Endodermal cell (in vitro differentiated cells): ENCODE measurements around the gene SEMA5B. TPM values are rescaled to one million over a fixed set of nuclear protein-coding genes. Genes with fewer than 3 reads are reported as not detected.

ENCODE experiments used
- DNase-seq: peaks from one replicate; pipeline ENCODE4 v3.0.0-alpha.2; 2017
- H3K27ac ChIP-seq: 2 replicates; pipeline ENCODE4 v1.5.1; 2013; ENCODE audit warnings: mild to moderate bottlenecking, low read depth, low read length, moderate library complexity
- H3K27me3 ChIP-seq: 2 replicates; pipeline ENCODE4 v1.6.1; 2013; ENCODE audit warnings: mild to moderate bottlenecking, low read length, moderate library complexity; ENCODE audit not compliant: insufficient read depth, control insufficient read depth, poor library complexity, severe bottlenecking
- H3K36me3 ChIP-seq: 2 replicates; pipeline ENCODE4 v1.7.0; 2013; ENCODE audit warnings: mild to moderate bottlenecking, low read length, moderate library complexity; ENCODE audit not compliant: control insufficient read depth, insufficient read depth
- H3K4me1 ChIP-seq: one replicate; pipeline ENCODE4 v1.7.0; 2013; ENCODE audit warnings: low read length; ENCODE audit not compliant: control insufficient read depth, insufficient read depth
- H3K4me3 ChIP-seq: 2 replicates; pipeline ENCODE4 v1.5.1; 2013; ENCODE audit warnings: mild to moderate bottlenecking, low read length, moderate library complexity
- H3K9ac ChIP-seq: 2 replicates; pipeline ENCODE4 v1.6.1; 2013; ENCODE audit warnings: mild to moderate bottlenecking, low read length, moderate library complexity; ENCODE audit not compliant: poor library complexity, severe bottlenecking; ENCODE audit errors: extremely low read depth
- H3K9me3 ChIP-seq: 2 replicates; pipeline ENCODE4 v1.6.1; 2013; ENCODE audit warnings: mild to moderate bottlenecking, low read length, moderate library complexity; ENCODE audit not compliant: control insufficient read depth
- H3K27ac Mint-ChIP-seq: 2 replicates; pipeline ENCODE4 v1.8.0; 2020; ENCODE audit warnings: mixed read lengths
- H3K27me3 Mint-ChIP-seq: 2 replicates; pipeline ENCODE4 v1.8.0; 2021; ENCODE audit warnings: mild to moderate bottlenecking, mixed read lengths; ENCODE audit not compliant: insufficient read depth
- H3K36me3 Mint-ChIP-seq: 2 replicates; pipeline ENCODE4 v1.8.0; 2020; ENCODE audit warnings: low read depth, mixed read lengths
- H3K4me1 Mint-ChIP-seq: 2 replicates; pipeline ENCODE4 v1.8.0; 2020; ENCODE audit warnings: mixed read lengths
- H3K4me3 Mint-ChIP-seq: 2 replicates; pipeline ENCODE4 v1.8.0; 2020; ENCODE audit warnings: mild to moderate bottlenecking, moderate library complexity, mixed read lengths
- H3K9me3 Mint-ChIP-seq: 2 replicates; pipeline ENCODE4 v1.8.0; 2020; ENCODE audit warnings: mild to moderate bottlenecking, mixed read lengths
- CTCF ChIP-seq: fragments of 200-600 bp; sonication (generic); conservative IDR thresholded peaks from 2 replicates; pipeline ENCODE4 v1.5.0; 2021; ENCODE audit warnings: antibody characterized with exemption, mild to moderate bottlenecking
- WGBS, 2 experiments: methylation state at CpG; one replicate each; pipeline versions ENCODE4 v1.1.5 to v1.1.7; 2013; ENCODE audit warnings: missing lambda C conversion rate in 2 of 2, mixed read lengths in 1 of 2; ENCODE audit not compliant: insufficient coverage in 1 of 2, insufficient read length in 1 of 2; 5-methylcytosine and 5-hydroxymethylcytosine counted together
- total RNA-seq, 2 donors: library from RNA; stranded (reverse); fragmentation: NEBNext Ultra II Directional in 1 of 2; extraction: Animal tissue kit (Norgen Biotek cat#: 25700) in 1 of 2; gene quantifications; 2 replicates in 1 of 2; 3 replicates in 1 of 2; pipeline ENCODE4 v1.2.1, GENCODE V29; 2021

Gene SEMA5B
- total RNA-seq, 2 donors from 2014 or later: 37.3 to 45.8 TPM

DNA sequence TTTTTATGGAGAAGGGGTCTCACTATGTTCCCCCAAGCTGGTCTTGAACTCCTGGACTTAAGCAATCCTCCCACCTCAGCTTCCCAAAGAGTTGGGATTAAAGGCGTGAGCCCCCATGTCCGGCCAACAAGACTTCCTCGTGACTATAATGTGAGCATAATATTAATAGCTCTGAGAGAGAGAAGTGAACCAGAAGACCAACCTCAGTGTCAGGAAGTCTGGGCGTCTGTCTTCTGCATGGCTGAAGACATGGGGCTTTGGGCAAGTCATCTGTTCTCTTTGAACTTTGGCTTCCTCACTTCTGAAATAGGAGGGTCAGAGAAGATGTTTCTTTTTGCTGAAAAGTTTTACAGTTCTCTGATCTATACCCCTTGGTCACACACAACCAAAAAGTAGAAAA, 140.6 kb downstream of the SEMA5B start:
- H3K9me3 Mint-ChIP-seq: no peaks in the 10 kb centered on the region
- H3K36me3 Mint-ChIP-seq: no peaks in the 10 kb centered on the region
- Histone ChIP-seq H3K9me3 (no peaks in the 10 kb centered on the region), H3K27ac (no peak overlapping the region), H3K4me1 (no peaks in the 10 kb centered on the region), H3K4me3 (no peak overlapping the region), H3K9ac (no peak overlapping the region), H3K27me3 (no peaks in the 10 kb centered on the region), H3K36me3 (peaks cover 5% of the 10 kb centered on the region)
- no peak overlapping the region for H3K4me3 Mint-ChIP-seq
- 94% methylated on average over 2 to 4 of the region's 4 CpGs for WGBS, 2 experiments
- TF ChIP-seq CTCF: no peak
- no peak for DNase-seq
- H3K27ac Mint-ChIP-seq: no peak overlapping the region
- peaks cover 15% of the 10 kb centered on the region for H3K4me1 Mint-ChIP-seq
- no peaks in the 10 kb centered on the region for H3K27me3 Mint-ChIP-seq

- Mint-ChIP-seq H3K27ac (no peak overlapping the region), H3K27me3 (no peaks in the 10 kb centered on the region), H3K4me3 (no peak overlapping the region), H3K9me3 (no peaks in the 10 kb centered on the region), H3K4me1 (peaks cover 15% of the 10 kb centered on the region), H3K36me3 (peaks cover 6% of the 10 kb centered on the region)
- DNase-seq: no peak
- no peaks in the 10 kb centered on the region for H3K27me3 ChIP-seq
- peaks cover 12% of the 10 kb centered on the region for H3K36me3 ChIP-seq
- WGBS, 2 experiments: 93 to 94% methylated on average over 3 to 4 of the region's 4 CpGs
- TF ChIP-seq CTCF: no peak
- no peak overlapping the region for H3K4me3 ChIP-seq
- no peaks in the 10 kb centered on the region for H3K9me3 ChIP-seq
- no peaks in the 10 kb centered on the region for H3K4me1 ChIP-seq
- H3K9ac ChIP-seq: no peak overlapping the region
- no peak overlapping the region for H3K27ac ChIP-seq
These were observed 141.3 kb downstream of the SEMA5B start for GRCh38 chr3:122886251-122886650.

GRCh38 chr3:122882361-122882947, 145.1 kb downstream of the SEMA5B start:
- 84 to 100% methylated on average over 1 to 2 of the region's 2 CpGs for WGBS, 2 experiments
- H3K27me3 Mint-ChIP-seq: no peaks in the 10 kb centered on the region
- H3K9me3 ChIP-seq: no peaks in the 10 kb centered on the region
- H3K27me3 ChIP-seq: no peaks in the 10 kb centered on the region
- peaks cover 7% of the 10 kb centered on the region for H3K36me3 Mint-ChIP-seq
- no peak overlapping the region for H3K27ac ChIP-seq
- no peak overlapping the region for H3K4me3 ChIP-seq
- H3K4me1 Mint-ChIP-seq: peaks cover 2% of the 10 kb centered on the region
- no peak overlapping the region for H3K27ac Mint-ChIP-seq
- no peak for TF ChIP-seq CTCF
- H3K4me3 Mint-ChIP-seq: no peak overlapping the region
- H3K36me3 ChIP-seq: peaks cover 25% of the 10 kb centered on the region
- no peak for DNase-seq
- H3K4me1 ChIP-seq: no peaks in the 10 kb centered on the region
- no peaks in the 10 kb centered on the region for H3K9me3 Mint-ChIP-seq
- H3K9ac ChIP-seq: no peak overlapping the region
